Heart left ventricle (tissue), 16 donors: ENCODE measurements around the gene SLC17A7. TPM values are rescaled to one million over a fixed set of nuclear protein-coding genes. Genes with fewer than 3 reads are reported as not detected.

Source experiments
- ATAC-seq, 4 donors: fragments of 200-7000 bp; cut with Tn5 transposase; one replicate each; pipeline ENCODE4 v1.9.1; 2020 to 2022; ENCODE audit warnings: moderate library complexity in 4 of 4, mild to moderate bottlenecking in 3 of 4, moderate number of reproducible peaks in 1 of 4
- DNase-seq, 5 donors: peaks; one replicate each; pipeline ENCODE4 v3.0.0-alpha.2; 2020
- H3K27ac ChIP-seq, 12 donors: fragments of 200-600 bp; sonication (generic) in 4 of 12; one replicate each; pipeline versions ENCODE4 v1.5.0 to v1.8.0; 2016 to 2022; ENCODE audit warnings: mild to moderate bottlenecking in 2 of 12
- H3K27me3 ChIP-seq, 9 donors: fragments of 200-600 bp; sonication (generic) in 2 of 9; one replicate each; pipeline versions ENCODE4 v1.5.1 to v1.8.0; 2016 to 2022; ENCODE audit warnings: mild to moderate bottlenecking in 3 of 9
- H3K36me3 ChIP-seq, 9 donors: fragments of 200-600 bp; sonication (generic) in 2 of 9; one replicate each; pipeline versions ENCODE4 v1.5.0 to v1.8.0; 2018 to 2022; ENCODE audit warnings: mild to moderate bottlenecking in 2 of 9
- H3K4me1 ChIP-seq, 12 donors: fragments of 200-600 bp; sonication (generic) in 4 of 12; one replicate each; pipeline versions ENCODE4 v1.5.0 to v1.8.0; 2016 to 2022; ENCODE audit warnings: mild to moderate bottlenecking in 3 of 12
- H3K4me3 ChIP-seq, 12 donors: fragments of 200-600 bp; sonication (generic) in 4 of 12; one replicate each; pipeline versions ENCODE4 v1.5.0 to v1.8.0; 2017 to 2022; ENCODE audit warnings: mild to moderate bottlenecking in 9 of 12, moderate library complexity in 4 of 12
- H3K9me3 ChIP-seq, 12 donors: fragments of 200-600 bp; sonication (generic) in 4 of 12; one replicate each; pipeline versions ENCODE4 v1.5.0 to v1.8.0; 2016 to 2022; ENCODE audit warnings: mild to moderate bottlenecking in 1 of 12
- CTCF ChIP-seq, 12 donors: fragments of 200-600 bp; sonication (generic) in 4 of 12; IDR thresholded peaks; one replicate each; pipeline versions ENCODE4 v1.5.0 to v1.8.0; 2018 to 2022; ENCODE audit warnings: antibody characterized with exemption in 12 of 12, mild to moderate bottlenecking in 5 of 12
- POLR2A ChIP-seq, 2 donors: fragments of 450-650 bp; IDR thresholded peaks; one replicate each; pipeline ENCODE4 v1.6.1; 2017; ENCODE audit warnings: antibody characterized with exemption in 2 of 2, mild to moderate bottlenecking in 2 of 2, moderate library complexity in 2 of 2
- WGBS, 4 donors: extraction: QIAGEN DNeasy Blood & Tissue Kit in 2 of 4; methylation state at CpG; one replicate each; pipeline versions ENCODE4 v1.1.5 to v1.1.7; 2013 to 2018; 5-methylcytosine and 5-hydroxymethylcytosine counted together
- intact Hi-C, 10 donors: fragments of 100-400 bp; cut with DNase I; formaldehyde crosslinking; loops; one replicate each; pipeline versions ENCODE4 v1.11.1 to v1.14.2; 2022
- polyA plus RNA-seq, 2 donors: library from polyadenylated mRNA; stranded (reverse); fragments of 200-250 nt; gene quantifications; one replicate each; pipeline ENCODE4 v1.2.3, GENCODE V29; 2013
- total RNA-seq, 9 donors: library from RNA; depleted of rRNA in 2 of 9; stranded (reverse); fragments of >200 nt in 2 of 9; fragmentation: NEBNext Ultra II Directional in 3 of 9; extraction: Animal tissue kit (Norgen Biotek cat#: 25700) in 3 of 9; gene quantifications; one replicate each; pipeline versions ENCODE4 v1.1.0 to v1.2.4, GENCODE V29; 2016 to 2023
- donor health status: ischemic (EF 13 %, LVEDD 7.1; RV severe dilation, severe dysfunction).
- donor health status: healthy with polysubstance abuse.
- donor health status: DM: no; HTN: yes; CAD: no.
- donor health status: DM: no; HTN: no; CAD: no.
- donor health status: ischemic (EF 25% LVEDD 6.9; RV normal size, moderate dysfunction).
- donor health status: ischemic (EF 25% LVEDD 5.7; RV mildly dilated, moderate dysfunction).
- donor health status: healthy.
- donor health status: DM: yes; HTN: yes; CAD: no.
- donor health status: ischemic (EF 35%, LVEDD 5.7; RV mildly dilated, moderate dysfunction).
- donor health status: nonischemic (EF 11% LVEDD 7.7; RV severe dilation, severe dysfunction).
- donor health status: DM: yes; HTN: yes; CAD: no.
- donor health status: PGD.
- donor health status: ischemic (EF 29% LVEDD 5.4; RV normal size, mild dysfunction).
- donor health status: nonischemic (EF 23%, LVEDD 6.1; RV moderate dilation, normal function).

SLC17A7 gene
- total and polyA plus RNA-seq, 11 donors: 0.46 to 1.6 (median 0.89) TPM

GRCh38 chr19:49413348-49413747 is 28.0 kb downstream of the SLC17A7 start:
- peak in 3 of 5 donors; percentile 37 to 48 (median 40) for DNase-seq

GRCh38 chr19:49411681-49412326 is 29.5 kb downstream of the SLC17A7 start:
- H3K27ac ChIP-seq: no peak overlapping the region
- H3K4me1 ChIP-seq: peaks cover 0 to 21% (median 0%) of the 10 kb centered on the region in 12 donors
- H3K4me3 ChIP-seq: no peak overlapping the region
- no peak for DNase-seq
- peaks cover 0 to 23% (median 0%) of the 10 kb centered on the region in 9 donors for H3K27me3 ChIP-seq
- no peak for ATAC-seq
- WGBS, 4 donors: 57 to 77% (median 69%) methylated on average over 3 of the region's 3 CpGs
- no peaks in the 10 kb centered on the region for H3K36me3 ChIP-seq
- TF ChIP-seq CTCF (IDR thresholded peaks at IDR 0.05) (no peak), POLR2A (IDR thresholded peaks at IDR 0.05) (no peak)
- no peaks in the 10 kb centered on the region for H3K9me3 ChIP-seq
- intact Hi-C loops: no loop called here

More at GRCh38 chr19:49413348-49413747, 28.0 kb downstream of the SLC17A7 start:
- Histone ChIP-seq H3K9me3 (no peaks in the 10 kb centered on the region), H3K4me3 (no peak overlapping the region), H3K36me3 (no peaks in the 10 kb centered on the region), H3K27ac (no peak overlapping the region), H3K27me3 (peaks cover 0 to 38% (median 6%) of the 10 kb centered on the region in 9 donors), H3K4me1 (peaks cover 0 to 19% (median 0%) of the 10 kb centered on the region in 12 donors)
- intact Hi-C loops: no loop called here
- peak in 1 of 4 donors; percentile 60 for ATAC-seq
- 57 to 61% (median 59%) methylated on average over 9 of the region's 9 CpGs for WGBS, 4 donors
- TF ChIP-seq CTCF (IDR thresholded peaks at IDR 0.05) (no peak), POLR2A (IDR thresholded peaks at IDR 0.05) (no peak)

- peaks cover 0 to 5% (median 0%) of the 10 kb centered on the region in 9 donors for H3K27me3 ChIP-seq
- H3K36me3 ChIP-seq: no peaks in the 10 kb centered on the region
- H3K4me3 ChIP-seq: no peak overlapping the region
- ATAC-seq: no peak
- 73 to 79% (median 75%) methylated on average over 5 of the region's 5 CpGs for WGBS, 4 donors
- intact Hi-C loops: no loop called here
- no peak for DNase-seq
- H3K9me3 ChIP-seq: no peaks in the 10 kb centered on the region
- TF ChIP-seq CTCF (IDR thresholded peaks at IDR 0.05) (no peak), POLR2A (IDR thresholded peaks at IDR 0.05) (no peak)
- H3K4me1 ChIP-seq: peaks cover 0 to 21% (median 0%) of the 10 kb centered on the region in 12 donors
- no peak overlapping the region for H3K27ac ChIP-seq
These were observed 31.8 kb downstream of the SLC17A7 start for GRCh38 chr19:49409441-49410029.

- intact Hi-C loops: no loop called here
- Histone ChIP-seq H3K27me3 (peaks cover 0 to 4% (median 0%) of the 10 kb centered on the region in 9 donors), H3K4me3 (no peak overlapping the region), H3K27ac (no peak overlapping the region), H3K4me1 (peaks cover 0 to 21% (median 0%) of the 10 kb centered on the region in 12 donors), H3K36me3 (no peaks in the 10 kb centered on the region), H3K9me3 (no peaks in the 10 kb centered on the region)
- TF ChIP-seq CTCF (IDR thresholded peaks at IDR 0.05): no peak
- TF ChIP-seq POLR2A (IDR thresholded peaks at IDR 0.05): no peak
- ATAC-seq: no peak
- no peak for DNase-seq
- 79 to 85% (median 83%) methylated on average over 8 of the region's 8 CpGs for WGBS, 4 donors
These were observed 32.4 kb downstream of the SLC17A7 start for GRCh38 chr19:49408816-49409440.
